SU-DHL-6 (cell line): ENCODE measurements around the gene APC.

Source experiments
- H2AFZ ChIP-seq: fragments of 200-600 bp; sonication (generic); 2 replicates; pipeline ENCODE4 v1.6.1; 2014; ENCODE audit warnings: low read depth, mild to moderate bottlenecking, moderate library complexity, mixed read lengths, antibody characterized with exemption, low read length; ENCODE audit not compliant: severe bottlenecking
- H3F3A ChIP-seq: fragments of 200-600 bp; shearing (Covaris generic); 2 replicates; pipeline ENCODE4 v1.6.0; 2016; ENCODE audit warnings: antibody characterized with exemption, mild to moderate bottlenecking; ENCODE audit not compliant: insufficient read depth
- H3K27ac ChIP-seq: fragments of 200-600 bp; sonication (generic); 2 replicates; pipeline ENCODE4 v1.5.1; 2016; ENCODE audit warnings: low read depth, mild to moderate bottlenecking, low read length, moderate library complexity, mixed read lengths
- H3K27me3 ChIP-seq: fragments of 200-600 bp; sonication (generic), shearing (Covaris generic); 2 replicates; pipeline ENCODE4 v1.6.0; 2014; ENCODE audit warnings: mild to moderate bottlenecking, low read length
- H3K36me3 ChIP-seq: fragments of 200-600 bp; sonication (generic); 2 replicates; pipeline ENCODE4 v1.6.1; 2014; ENCODE audit warnings: mild to moderate bottlenecking, low read length, mixed read lengths
- H3K4me2 ChIP-seq: fragments of 300-600, 200-600 bp; shearing (Covaris generic), sonication (generic); 2 replicates; pipeline ENCODE4 v1.6.0; 2014; ENCODE audit warnings: low read length, low read depth, mild to moderate bottlenecking; ENCODE audit not compliant: poor library complexity, severe bottlenecking
- H3K4me3 ChIP-seq: fragments of 200-600 bp; sonication (generic); 2 replicates; pipeline ENCODE4 v1.5.1; 2014; ENCODE audit warnings: antibody characterized with exemption, low read length, mild to moderate bottlenecking, mixed read lengths; ENCODE audit not compliant: insufficient read depth, poor library complexity, severe bottlenecking
- H3K79me2 ChIP-seq: fragments of 200-600 bp; sonication (generic); 2 replicates; pipeline ENCODE4 v1.6.1; 2014; ENCODE audit warnings: mild to moderate bottlenecking, low read length, moderate library complexity; ENCODE audit not compliant: insufficient read depth
- H3K9ac ChIP-seq: fragments of 200-600 bp; sonication (generic); 2 replicates; pipeline ENCODE4 v1.7.0; 2014; ENCODE audit warnings: mild to moderate bottlenecking, low read length
- H3K9me2 ChIP-seq: fragments of 200-600 bp; sonication (generic); replicated peaks from 2 replicates; pipeline ENCODE4 v1.6.1; 2014; ENCODE audit warnings: low read length; ENCODE audit not compliant: insufficient read depth
- H3K9me3 ChIP-seq: fragments of 200-600 bp; sonication (generic); 2 replicates; pipeline ENCODE4 v1.6.1; 2014; ENCODE audit warnings: low read length, mixed read lengths; ENCODE audit not compliant: insufficient read depth
- H4K20me1 ChIP-seq: fragments of 200-600 bp; sonication (generic); 2 replicates; pipeline ENCODE4 v1.6.1; 2014; ENCODE audit warnings: low read depth, mild to moderate bottlenecking, antibody characterized with exemption, low read length, moderate library complexity, mixed read lengths
- EZH2phosphoT487 ChIP-seq: fragments of 200-600 bp; sonication (generic), shearing (Covaris generic); conservative IDR thresholded peaks from 2 replicates; pipeline ENCODE4 v1.6.1; 2018; ENCODE audit warnings: mild to moderate bottlenecking, antibody characterized with exemption, low read length, moderate library complexity, mixed read lengths
- TF ChIP-seq, protein P1 (sequence below): fragments of 200-600 bp; sonication (generic); IDR thresholded peaks from one replicate; pipeline ENCODE4 v1.5.1; 2017; ENCODE audit warnings: antibody characterized with exemption, mild to moderate bottlenecking, low read length, moderate library complexity; ENCODE audit not compliant: insufficient read depth, poor library complexity, severe bottlenecking

The APC gene

GRCh38 chr5:112733586-112733985 is 4.1 kb upstream of the APC start:
- Histone ChIP-seq H3F3A (peaks cover 7% of the 10 kb centered on the region; the same call in 1 of the 2 replicates), H4K20me1 (no peaks in the 10 kb centered on the region; the same call in 1 of the 2 replicates), H2AFZ (no peak overlapping the region), H3K4me3 (no peak overlapping the region), H3K27me3 (no peaks in the 10 kb centered on the region), H3K36me3 (no peaks in the 10 kb centered on the region), H3K4me2 (no peak overlapping the region), H3K9me3 (no peaks in the 10 kb centered on the region), H3K79me2 (peaks cover 11% of the 10 kb centered on the region), H3K27ac (no peak overlapping the region), H3K9ac (no peak overlapping the region), H3K9me2 (no peaks in the 10 kb centered on the region)
- no peak for TF ChIP-seq EZH2phosphoT487
- TF ChIP-seq, protein P1, sequence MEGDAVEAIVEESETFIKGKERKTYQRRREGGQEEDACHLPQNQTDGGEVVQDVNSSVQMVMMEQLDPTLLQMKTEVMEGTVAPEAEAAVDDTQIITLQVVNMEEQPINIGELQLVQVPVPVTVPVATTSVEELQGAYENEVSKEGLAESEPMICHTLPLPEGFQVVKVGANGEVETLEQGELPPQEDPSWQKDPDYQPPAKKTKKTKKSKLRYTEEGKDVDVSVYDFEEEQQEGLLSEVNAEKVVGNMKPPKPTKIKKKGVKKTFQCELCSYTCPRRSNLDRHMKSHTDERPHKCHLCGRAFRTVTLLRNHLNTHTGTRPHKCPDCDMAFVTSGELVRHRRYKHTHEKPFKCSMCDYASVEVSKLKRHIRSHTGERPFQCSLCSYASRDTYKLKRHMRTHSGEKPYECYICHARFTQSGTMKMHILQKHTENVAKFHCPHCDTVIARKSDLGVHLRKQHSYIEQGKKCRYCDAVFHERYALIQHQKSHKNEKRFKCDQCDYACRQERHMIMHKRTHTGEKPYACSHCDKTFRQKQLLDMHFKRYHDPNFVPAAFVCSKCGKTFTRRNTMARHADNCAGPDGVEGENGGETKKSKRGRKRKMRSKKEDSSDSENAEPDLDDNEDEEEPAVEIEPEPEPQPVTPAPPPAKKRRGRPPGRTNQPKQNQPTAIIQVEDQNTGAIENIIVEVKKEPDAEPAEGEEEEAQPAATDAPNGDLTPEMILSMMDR = no peak

GRCh38 chr5:112734597-112734996 is 3.1 kb upstream of the APC start:
- Histone ChIP-seq H3K4me2 (no peak overlapping the region), H3F3A (peaks cover 9% of the 10 kb centered on the region; the same call in 1 of the 2 replicates), H3K9me3 (no peaks in the 10 kb centered on the region), H3K4me3 (no peak overlapping the region), H3K27me3 (no peaks in the 10 kb centered on the region), H3K79me2 (peaks cover 21% of the 10 kb centered on the region), H3K9me2 (no peaks in the 10 kb centered on the region), H3K27ac (no peak overlapping the region), H4K20me1 (no peaks in the 10 kb centered on the region), H3K36me3 (no peaks in the 10 kb centered on the region), H3K9ac (no peak overlapping the region), H2AFZ (no peak overlapping the region)
- TF ChIP-seq, protein P1 = no peak
- TF ChIP-seq EZH2phosphoT487 = no peak

DNA sequence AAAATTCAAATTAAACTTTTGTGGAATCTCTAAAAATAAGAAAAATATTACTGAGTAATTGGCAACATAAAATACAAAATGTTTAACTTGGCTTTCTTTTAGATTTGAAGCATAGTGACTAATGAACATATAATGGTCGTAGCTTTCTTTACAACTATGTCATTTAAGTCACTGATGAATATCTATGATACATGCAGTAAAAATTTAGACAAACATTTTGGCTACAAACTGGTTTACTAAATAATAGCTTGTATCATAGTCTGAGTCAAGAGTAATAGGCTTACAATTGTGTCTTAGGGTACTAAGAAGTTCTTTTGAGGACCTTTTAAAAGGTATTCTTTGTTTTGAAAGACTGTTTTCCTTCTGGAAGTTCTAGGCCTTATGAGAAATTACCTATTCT is 2.0 kb upstream of the APC start:
- Histone ChIP-seq H3K27ac (no peak overlapping the region), H3K4me3 (no peak overlapping the region), H3K9me2 (no peaks in the 10 kb centered on the region), H3K9ac (no peak overlapping the region), H3F3A (peaks cover 9% of the 10 kb centered on the region; the same call in 1 of the 2 replicates), H3K4me2 (no peak overlapping the region), H3K27me3 (no peaks in the 10 kb centered on the region), H3K79me2 (peaks cover 32% of the 10 kb centered on the region), H2AFZ (no peak overlapping the region), H4K20me1 (no peaks in the 10 kb centered on the region), H3K36me3 (no peaks in the 10 kb centered on the region), H3K9me3 (no peaks in the 10 kb centered on the region)
- TF ChIP-seq, protein P1 = no peak
- TF ChIP-seq EZH2phosphoT487 = no peak
